COLO668 (cell line): Measurements from ENCODE around the gene DMKN.

Experiments
- DNase-seq: peaks from one replicate; lab custom pipeline; 2025; ENCODE audit not compliant: unreplicated experiment; lab: John Stamatoyannopoulos, UW

The DMKN gene

GRCh38 chr19:35528218-35529038 is 15.0 kb upstream of the DMKN start, which contains the start of gene SBSN:
Gene SBSN (minus strand): TSS chr19:35528311. CDS start chr19:35528281, 30 bp downstream.
- no peak for DNase-seq

DNA sequence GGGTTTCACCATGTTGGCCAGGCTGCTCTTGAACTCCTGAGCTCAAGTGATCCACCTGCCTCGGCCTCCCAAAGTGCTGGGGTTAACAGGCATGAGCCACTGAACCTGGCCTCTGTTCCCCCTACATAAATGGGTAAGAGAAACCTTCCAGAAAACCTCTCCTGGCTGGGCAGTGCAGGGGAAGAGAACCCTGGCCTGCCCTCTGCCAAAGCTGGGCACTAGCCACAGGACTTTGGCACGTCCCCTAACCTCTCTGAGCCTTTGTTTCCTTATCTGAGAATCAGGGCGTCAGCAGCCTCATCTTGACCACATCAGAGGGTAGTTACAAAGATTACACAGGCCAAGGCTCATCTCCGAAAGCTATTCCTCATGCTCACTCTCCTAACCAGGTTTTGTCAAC is 12.4 kb upstream of the DMKN start:
- no peak for DNase-seq

- DNase-seq = no peak
These were observed 10.9 kb upstream of the DMKN start for GRCh38 chr19:35524181-35524837.

DNA sequence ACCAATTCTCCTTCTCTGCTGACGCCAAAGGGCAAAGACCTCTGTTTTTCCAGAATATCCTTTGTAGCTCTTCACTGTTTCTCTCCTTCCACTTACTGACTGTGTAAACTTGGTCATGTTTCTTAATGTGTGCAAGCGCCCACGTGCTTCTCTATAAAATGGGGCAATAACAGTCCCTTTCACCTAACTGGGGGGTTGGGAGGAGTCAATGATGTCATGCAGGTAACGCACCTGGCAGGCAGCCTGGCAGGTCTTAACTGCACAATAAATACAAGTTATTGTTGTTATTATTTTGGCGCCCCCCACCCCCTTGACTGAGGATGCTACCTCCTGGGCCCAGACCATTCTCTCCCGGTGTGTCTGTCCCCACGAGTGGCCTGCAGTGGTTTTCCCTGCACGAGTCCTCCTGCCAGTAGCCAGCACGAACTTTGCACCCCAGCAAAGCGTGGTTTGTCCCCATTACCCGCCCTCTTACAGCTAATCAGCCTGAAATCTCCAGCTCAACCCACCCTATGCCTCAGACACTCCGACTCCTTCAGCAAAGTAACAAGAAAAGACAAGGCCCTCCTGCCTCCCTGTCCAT is 9.4 kb upstream of the DMKN start:
- DNase-seq = no peak

DNA sequence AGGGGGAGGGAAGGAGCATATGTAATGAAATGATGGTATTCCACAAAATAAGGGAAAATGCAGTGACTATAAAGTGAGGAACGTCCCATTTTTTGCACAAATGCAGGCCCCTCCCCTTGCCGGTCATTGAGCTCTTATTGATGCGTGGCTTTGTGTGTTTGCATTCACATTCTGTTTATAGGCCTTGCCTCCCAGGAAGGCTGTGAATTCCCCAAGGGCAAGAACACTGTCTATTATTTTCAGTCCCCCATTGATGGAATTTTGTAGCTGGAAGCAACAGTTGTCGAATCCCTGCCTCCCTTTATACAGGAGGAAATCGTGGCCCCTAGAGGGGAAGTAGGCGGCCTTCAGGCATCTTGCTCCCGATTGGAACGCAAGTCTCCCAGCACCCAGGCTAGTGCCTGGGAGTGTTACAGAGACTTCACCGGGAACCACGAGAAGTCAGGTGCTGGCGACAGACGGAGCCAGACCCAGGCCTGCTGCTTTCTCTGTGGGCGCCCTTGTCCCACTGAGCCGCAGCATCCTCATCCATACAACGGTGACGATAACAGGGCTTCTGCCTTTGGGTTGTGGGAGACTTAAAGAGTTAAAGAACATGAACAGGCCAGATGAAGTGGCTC is 7.8 kb upstream of the DMKN start:
- peak; percentile 10 for DNase-seq

- DNase-seq = no peak
These were observed 5.8 kb upstream of the DMKN start for GRCh38 chr19:35519291-35519690.

DNA sequence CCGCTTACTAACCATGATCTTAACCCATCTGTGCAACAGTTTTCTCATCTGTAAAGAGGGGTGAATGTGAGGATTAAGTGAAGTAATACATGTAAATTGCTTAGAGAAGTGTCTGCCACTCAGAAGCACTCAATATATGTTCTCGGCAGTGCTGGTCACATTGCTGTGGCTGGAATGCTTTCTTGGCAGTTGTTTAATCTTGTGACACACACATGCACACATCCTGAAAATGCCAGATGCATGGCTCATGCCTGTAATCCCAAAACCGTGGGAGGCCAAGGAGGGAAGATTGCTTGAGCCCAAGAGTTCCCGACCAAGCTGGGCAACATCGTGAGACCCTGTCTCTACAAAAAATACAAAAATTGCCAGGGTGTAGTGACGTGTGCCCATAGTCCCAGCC is 4.9 kb upstream of the DMKN start:
- no peak for DNase-seq

DNA sequence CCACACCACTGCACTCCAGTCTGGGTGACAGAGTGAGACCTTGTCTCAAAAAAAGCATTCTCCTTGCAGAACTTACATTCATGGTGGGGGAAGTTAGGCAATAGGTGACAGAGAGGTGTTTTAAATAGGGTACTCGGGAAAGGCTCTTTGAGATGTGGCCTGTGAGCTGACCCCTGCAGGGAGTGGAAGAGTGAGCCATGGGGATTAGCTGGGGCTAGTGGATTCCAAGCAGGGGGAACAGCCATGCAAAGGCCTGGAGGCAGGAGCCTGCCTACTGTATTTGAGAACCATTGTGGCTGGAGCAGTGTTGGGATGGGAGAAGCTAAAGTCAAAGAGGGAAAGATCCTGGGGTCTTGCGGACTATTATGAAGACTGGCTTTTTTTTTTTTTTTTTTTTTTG is 3.9 kb upstream of the DMKN start:
- DNase-seq = no peak

DNA sequence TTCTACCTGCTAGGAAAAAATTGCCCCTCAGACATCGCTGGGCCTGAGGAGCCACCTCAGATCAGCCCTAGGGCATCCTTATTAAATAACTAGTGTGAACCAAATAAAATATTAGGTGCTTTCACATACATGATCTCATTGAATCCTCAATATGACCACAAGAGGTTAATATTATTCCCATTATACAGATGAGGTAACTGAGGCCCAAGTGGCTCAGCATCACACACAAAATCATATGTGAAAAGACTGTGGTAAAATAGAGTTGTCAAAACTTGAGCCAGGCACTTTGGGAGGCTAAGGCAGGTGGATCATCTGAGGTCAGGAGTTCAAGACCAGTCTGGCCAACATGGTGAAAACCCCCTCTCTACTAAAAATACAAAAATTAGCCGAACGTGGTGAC is 2.9 kb upstream of the DMKN start:
- no peak for DNase-seq

GRCh38 chr19:35514282-35514809 is 897 bp upstream of the DMKN start:
- DNase-seq = peak; percentile 23

- DNase-seq = no peak
These were observed 420 bp downstream of the DMKN start for GRCh38 chr19:35512831-35513627.

DNA sequence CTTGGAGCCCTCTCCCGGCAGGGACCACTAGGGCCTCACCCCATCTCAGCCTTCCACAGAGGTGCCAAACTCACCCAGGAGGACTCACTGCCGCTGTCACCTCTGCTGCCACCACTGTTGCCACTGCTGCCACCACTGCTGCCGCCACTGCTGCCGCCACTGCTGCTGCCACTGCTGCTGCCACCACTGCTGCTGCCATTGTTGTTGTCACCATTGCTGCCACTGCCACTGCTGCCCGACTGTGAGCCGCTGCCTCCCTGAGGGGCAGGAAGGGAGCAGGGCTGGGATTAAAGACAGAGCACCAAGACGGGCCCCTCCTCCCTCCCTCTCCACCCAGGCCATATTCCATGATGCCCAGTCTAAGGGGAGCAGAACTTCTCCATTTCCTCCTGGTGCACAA is 2.1 kb downstream of the DMKN start:
- no peak for DNase-seq

GRCh38 chr19:35510626-35510964 is 2.9 kb downstream of the DMKN start:
- DNase-seq = no peak

DNA sequence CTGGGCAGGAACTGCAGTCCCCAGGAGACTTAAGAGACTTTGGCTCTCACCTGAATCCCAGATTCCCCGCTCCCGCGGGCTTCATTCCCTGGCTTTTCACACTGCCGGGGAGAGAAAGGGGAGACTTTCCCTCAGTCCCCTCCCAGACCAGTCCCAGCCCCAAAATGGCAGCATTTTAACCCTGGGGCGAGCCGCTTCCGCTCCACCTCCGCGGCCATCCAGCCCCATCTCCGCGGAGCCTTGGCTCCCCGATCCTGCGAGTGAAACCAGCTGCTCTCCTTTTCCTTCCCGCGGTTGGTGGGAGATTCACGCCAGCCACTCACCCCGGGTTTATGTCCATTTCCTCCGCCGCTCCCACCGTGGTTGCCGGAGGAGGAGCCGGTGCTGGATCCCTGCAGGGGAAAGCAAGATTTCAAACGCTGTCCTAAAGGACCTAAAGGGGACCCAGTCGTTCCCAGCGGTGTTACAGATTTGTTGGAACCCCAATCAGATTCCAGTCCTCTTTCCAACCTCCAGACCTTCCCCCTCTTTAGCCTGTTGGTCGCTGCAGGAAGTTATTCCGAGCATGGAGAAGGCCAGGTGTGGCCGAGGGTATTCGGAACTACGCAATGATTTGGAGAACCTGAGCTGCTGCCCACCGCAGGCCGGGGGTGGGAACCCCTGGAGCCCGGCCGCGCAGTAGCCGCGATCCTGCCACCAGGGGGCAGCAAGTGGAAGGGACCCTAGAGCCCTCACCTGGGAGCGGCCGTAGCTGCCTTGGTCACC is 3.4 kb downstream of the DMKN start:
- peak; percentile 89 for DNase-seq

DNA sequence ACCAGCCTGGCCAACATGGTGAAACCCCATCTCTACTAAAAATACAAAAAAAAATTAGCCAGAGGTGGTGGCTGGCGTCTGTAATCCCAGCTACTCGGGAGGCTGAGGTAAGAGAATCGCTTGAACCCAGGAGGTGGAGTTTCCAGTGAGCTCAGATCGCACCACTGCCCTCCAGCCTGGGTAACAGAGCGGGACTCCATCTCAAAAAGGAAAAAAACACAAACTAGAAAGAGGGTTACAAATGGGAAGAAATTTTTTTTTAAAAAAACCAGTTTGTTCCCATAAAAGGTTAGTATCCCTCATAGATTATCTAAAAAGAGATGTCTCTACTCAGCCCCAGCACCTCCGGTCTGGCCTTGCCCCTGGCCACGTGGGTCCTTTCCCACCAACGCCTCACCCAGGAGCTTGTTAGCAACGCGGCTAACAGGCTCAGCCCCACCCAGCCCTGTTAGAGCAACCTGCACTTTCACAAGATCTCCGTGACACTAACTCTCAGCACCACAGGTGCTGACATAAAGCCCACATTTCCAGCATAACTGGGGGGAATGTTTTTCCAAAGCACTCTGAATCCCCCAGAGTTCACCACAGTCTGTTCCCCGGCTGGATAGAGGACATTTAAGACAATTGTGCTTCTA is 4.3 kb downstream of the DMKN start:
- peak; percentile 68 for DNase-seq

DNA sequence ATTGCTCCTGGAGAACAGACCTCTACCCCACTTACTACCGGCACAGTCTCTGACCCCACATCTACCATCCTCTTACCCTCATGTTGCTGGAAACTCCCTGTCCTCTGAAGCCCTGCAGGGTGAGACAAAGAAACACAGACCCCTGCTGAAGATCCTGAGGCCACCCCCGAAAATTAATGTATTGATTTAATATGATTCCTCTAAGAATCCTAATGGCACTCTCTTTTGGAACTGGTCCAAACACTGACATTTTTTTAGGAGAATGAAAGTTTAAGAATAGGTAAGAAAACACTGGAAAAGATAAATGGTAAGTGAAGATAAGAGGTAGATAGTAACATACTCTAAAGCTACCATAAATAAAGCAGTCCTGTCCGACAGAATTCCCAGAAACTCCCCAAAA is 5.3 kb downstream of the DMKN start:
- no peak for DNase-seq

- no peak for DNase-seq
These were observed 5.9 kb downstream of the DMKN start for GRCh38 chr19:35507561-35507960.

- DNase-seq = no peak
These were observed 7.4 kb downstream of the DMKN start for GRCh38 chr19:35506011-35506410.

DNA sequence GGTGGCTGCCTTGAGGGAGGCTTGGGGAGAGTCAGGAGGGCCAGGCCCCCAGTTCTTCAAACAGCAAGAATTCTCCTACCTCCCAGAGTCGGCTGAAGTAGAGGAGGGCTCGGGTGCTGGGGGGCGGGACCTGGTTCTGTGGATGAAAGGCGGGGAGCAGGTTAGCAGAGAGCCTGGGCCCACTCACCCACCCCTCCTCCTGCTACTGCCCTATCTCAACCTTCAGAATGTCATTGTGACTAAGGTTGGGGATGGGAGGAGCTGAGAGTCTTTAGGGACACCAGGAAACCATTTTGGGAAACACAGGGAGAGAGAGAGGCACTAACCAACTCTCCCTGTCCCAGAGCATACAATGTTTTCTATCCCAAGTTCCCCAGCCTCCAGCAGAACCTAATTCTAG is 10.7 kb downstream of the DMKN start:
- DNase-seq = no peak

DNA sequence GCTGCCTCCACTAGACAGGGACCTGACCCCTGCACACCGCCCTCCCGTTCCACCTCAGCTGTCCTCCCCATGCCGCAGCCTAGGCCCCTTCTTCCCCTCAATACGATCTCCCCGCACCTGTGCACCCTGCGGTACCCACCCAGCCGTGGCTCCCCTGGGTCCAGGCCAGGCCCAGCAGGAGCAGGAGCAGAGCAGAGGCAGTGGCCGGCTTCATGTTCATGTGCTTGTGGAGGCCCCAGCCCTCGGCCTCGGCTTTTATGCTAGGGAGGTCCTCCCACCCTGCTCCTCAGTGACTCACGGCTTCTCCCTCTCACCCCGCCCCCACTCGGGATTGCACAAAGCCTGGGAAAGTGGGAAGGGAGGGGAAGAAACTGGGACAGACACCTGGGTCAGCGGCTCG is 11.8 kb downstream of the DMKN start:
- no peak for DNase-seq
